Hematopoietic multipotent progenitor cell (in vitro differentiated cells): ENCODE results near the gene MAPK10. TPM values are rescaled to one million over a fixed set of nuclear protein-coding genes. Genes with fewer than 3 reads are reported as not detected.
"Not testable (repeated sequence)": the region's sequence is repeated elsewhere in the genome, so short reads cannot be mapped to it uniquely, and the experiment has no call there.

Experiments used
- DNase-seq, 3 donors: peaks; one replicate each; pipeline ENCODE4 v3.0.0-alpha.2; 2011 to 2015; ENCODE audit warnings: low read depth in 2 of 3, low spot score in 2 of 3
- total RNA-seq: library from RNA; depleted of rRNA; stranded (reverse); fragments of >200 nt; gene quantifications from one replicate; pipeline ENCODE4 v1.2.3, GENCODE V29; 2012

The MAPK10 gene
- total RNA-seq, 1 donor, result 0.54 TPM

DNA sequence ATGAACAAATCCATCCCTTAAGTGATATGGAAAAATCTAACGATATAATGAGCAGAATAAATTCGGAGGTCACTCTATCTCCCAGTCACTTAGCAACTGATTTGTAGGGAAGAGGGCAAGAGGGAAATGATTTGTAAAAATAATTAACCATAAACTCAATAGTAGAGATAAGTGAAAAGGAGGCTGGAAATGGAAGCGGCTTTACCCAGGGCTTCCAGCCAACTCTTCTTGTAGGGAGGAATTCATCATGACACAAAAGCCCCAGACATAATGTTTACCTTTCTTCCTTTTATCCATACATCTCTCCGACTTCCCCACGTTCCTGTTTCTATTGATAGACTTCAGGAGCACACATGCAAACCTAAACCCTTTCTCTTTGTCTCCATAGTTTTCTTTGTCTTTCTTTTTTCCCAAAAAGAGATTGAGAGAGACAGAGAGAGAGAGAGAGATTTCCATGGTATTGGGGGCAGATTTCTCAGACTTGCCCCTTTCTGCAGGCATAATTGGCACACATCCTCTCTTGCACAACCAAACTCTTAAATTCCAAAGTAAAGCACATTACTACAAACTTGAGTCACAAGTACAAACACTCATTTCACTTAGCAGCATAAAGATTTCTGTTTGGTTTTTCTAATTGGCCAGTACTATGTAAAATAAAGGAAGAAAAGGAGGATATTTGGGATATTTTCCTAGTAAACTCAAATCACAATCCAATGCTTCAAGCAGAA is 140.9 kb downstream of the MAPK10 start:
- no peak for DNase-seq

DNA sequence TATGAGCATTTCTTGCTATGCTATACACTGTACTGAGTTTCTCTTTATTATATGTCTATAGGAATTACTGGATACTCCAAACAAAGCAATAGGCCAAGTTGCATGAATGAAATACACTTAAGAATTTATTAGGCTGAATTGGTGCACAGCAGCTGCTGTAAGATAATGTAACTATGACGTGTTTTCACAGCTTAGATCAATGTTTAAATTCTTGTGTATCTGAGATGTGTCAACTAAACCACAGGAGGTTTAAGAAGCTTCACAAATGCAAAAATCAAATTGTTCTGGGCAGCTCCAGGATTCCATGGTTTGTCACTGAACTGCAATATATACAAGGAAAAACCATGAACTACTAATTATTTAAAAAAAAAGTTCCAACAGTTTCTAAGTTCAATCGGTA is 156.7 kb downstream of the MAPK10 start:
- DNase-seq, result no peak

DNA sequence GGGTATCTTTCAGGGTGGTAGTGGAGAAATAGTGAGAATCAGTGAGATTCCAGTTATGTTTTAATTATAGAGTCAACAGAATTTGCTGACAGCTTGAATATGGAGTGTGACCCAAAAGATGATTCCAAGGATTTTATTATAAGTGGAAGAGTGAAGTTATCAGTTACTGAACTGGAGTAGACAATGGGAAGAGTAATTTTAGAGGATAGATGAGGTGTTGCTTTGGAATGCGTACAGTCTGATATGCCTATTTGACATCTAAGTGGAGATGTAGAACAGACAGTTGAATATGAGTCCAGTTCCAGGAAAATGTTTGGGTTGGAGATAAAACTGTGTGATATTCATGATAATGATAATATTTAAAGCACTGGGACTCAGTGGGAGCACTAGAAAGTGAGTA is 174.2 kb downstream of the MAPK10 start:
- DNase-seq, result no peak

DNA sequence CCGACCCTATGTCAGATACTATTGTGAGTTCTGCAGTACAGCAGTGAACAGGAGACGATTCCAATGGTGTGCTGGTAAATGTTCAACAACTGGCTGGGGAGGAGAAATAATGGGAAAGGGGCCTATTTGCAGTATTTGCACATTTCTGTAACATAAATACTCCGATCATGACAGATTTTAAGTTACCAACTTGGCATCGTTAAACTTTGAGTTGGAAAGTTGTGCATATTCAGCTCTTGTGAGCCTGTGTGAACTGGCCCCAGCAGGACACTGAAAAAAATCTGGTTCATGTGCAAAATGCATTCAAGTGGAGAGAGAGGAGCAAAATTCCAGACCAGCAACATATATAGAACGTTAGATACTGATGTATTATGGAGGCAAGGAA is 175.0 kb downstream of the MAPK10 start:
- no peak for DNase-seq

DNA sequence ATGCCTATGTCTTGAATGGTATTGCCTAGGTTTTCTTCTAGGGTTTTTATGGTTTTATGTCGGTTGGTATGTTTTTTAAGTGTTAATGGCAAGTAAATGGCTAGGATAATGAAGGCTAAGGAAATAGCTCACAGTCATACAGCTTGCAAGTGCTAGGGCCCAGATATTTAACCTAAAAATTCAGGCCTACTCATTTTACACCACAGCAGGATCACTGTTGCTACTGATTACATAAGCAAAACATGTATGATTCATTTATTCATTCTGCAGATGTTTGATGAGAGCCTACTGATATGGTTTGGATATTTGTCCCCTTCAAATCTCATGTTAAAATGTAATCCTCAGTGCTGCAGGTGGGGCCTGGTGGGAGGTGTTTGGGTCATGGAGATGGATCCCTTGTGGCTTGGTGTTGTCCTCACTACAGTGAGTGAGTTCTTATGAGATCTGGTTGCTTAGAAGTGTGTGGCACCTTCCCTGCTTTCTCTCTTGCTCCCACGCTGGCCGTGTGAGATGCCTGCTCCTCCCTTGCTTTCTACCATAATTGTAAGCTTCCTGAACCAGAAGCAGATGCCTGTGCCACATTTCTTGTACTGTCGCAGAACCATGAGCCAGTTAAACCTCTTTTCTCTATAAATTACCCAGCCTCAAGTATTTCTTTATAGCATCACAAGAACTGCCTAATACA is 175.5 kb downstream of the MAPK10 start:
- no peak for DNase-seq

DNA sequence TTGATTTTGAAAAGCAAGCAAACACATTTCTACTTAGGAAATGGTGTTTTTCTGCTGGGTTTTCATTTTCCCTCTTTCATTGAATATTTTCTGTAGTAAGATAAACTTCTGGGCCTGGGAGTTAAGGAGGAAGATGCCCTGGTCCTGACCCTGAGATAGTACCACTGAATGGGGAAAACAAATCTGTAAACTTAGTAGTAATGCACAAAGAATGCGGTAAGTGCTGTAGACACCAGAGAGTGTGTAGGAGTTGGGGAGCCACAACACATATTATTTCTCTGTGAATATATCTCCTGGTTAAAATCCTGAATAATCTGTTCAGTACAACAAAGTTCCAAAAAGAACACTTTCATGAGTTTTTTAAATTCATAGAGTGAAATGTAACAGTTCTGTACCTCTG is 178.3 kb downstream of the MAPK10 start:
- no peak for DNase-seq

DNA sequence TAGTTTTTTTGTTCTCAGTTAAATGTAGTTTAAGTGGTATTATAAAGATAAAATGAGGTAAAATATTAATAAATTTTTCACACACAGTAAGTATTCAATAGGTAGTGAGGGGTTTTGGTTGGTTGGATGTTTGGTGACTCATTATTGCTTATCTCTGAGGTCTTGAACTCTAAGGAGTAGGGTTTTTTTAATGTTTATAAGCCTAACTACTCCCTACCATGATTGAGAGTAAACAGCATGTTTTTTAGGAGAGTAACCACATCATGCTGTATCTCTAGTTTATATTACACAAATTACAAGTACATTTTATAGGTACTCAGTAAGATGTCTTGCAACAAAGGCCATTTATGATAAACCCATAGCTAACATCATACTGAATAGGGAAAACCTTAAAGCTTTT is 181.6 kb downstream of the MAPK10 start:
- DNase-seq, result no peak

DNA sequence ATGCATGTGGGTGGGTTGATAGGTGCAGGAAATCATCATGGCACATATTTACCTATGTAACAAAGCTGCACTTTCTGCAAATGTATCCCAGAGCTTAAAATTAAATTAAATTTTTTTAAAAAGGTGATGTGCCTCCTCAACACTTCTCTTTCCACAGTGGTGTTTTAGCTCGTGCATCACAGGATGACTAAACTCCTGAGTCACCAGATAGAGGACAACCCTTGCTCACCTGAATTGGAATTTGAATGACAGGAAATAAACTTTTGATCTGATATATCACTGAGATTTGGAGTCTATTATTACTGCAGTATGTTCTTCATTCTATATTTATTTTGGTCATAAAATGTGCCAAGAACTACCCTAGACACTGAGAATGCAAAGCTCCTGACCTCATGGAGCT is 185.3 kb downstream of the MAPK10 start:
- DNase-seq, result no peak

DNA sequence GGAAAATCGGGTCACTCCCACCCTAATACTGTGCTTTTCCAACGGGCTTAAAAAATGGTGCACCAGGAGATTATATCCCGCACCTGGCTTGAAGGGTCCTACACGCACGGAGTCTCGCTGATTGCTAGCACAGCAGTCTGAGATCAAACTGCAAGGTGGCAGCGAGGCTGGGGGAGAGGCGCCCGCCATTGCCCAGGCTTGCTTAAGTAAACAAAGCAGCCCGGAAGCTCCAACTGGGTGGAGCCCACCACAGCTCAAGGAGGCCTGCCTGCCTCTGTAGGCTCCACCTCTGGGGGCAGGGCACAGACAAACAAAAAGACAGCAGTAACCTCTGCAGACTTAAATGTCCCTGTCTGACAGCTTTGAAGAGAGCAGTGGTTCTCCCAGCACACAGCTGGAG is 191.5 kb downstream of the MAPK10 start:
- not testable (repeated sequence) for DNase-seq

DNA sequence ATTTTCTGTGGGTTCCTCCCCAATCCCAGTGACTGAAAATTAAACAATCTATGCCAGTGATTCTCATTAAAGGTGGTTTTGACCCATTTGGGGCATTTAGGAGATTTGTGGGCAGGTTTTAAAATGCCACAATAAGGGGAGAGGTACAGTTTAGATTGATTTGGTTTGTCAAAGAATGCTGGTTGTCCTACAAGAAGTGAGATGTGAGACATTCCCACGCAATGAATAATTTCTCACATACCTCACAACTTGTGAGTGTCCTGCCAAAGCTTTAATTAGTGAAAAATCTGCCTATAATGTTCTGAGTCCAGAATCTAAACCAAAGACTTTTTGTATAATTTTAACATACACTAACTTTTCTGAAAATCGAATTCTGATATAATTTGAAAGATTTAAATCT is 199.4 kb downstream of the MAPK10 start:
- no peak for DNase-seq

DNA sequence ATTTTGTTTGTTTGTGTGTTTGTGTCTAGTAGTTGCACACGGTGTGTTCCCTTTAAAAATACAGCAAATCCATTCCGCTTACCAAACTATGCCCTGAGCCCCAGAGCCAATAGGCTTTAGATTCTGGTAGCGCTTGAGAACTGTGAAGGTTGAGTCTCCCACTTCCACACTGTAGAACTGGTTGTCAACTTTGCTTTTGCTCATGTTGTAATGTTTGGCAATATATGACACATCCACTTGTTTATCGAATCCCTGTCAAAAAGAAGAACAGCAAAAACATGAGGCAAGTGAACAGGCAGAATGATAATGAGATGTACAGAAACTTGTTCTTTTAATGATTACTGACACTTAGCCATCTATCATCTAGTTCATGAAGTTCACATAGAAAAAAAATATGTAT is 200.6 kb downstream of the MAPK10 start:
- no peak for DNase-seq

DNA sequence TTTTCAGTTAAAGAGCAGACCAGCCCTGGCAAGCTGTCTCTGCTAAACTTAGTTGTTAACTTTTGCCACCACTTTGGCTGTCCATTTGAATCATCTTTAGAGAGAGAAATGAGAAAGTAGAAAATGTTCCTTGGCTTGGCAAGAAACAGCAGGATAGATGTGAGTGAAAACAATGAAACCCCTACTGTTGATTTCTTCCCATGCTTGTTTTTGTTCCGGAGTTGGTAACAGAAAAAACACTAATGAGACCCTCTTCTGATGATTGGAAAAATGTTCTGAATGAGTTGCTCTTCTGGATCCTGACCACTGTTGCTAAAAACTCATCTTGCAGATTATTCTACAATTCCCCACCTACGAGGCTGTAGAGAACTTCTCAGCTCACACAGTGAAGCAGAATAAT is 203.3 kb downstream of the MAPK10 start:
- no peak for DNase-seq

DNA sequence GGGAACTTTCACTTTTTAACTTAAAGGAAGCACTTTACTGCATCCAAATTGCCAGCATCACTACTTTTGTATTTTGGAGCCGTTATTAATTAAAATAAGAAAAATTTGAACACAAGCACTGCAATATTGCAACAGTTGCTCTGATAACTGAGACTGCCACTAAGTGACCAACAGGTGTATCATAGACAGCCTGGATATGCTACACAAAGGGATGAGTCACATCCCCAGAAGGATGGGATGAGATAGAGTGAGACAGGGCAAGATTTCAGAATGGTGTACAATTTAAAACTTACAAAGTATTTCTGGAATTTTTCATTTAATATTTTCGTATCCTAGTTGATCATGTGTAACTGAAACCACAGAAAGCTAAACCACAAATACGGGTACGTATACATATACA is 204.1 kb downstream of the MAPK10 start:
- no peak for DNase-seq

DNA sequence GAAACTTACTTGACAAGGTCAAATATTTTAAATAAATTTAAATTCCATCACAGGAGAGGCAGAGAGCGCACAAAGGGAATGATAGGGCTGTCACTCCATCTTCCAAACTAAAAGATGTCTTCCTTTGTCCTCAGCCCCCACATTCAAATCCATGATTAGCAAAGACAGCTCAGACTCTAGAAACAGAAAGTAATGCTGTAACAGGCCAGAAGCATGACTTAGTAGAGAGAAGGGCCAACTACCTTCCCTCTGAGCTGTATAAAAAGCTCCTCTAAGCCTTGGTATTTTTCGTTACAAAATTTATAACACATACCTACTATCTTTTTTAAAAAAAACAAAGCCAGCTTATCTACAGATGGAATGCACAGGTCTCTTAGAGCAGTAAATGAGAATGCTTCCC is 207.4 kb downstream of the MAPK10 start:
- no peak for DNase-seq

DNA sequence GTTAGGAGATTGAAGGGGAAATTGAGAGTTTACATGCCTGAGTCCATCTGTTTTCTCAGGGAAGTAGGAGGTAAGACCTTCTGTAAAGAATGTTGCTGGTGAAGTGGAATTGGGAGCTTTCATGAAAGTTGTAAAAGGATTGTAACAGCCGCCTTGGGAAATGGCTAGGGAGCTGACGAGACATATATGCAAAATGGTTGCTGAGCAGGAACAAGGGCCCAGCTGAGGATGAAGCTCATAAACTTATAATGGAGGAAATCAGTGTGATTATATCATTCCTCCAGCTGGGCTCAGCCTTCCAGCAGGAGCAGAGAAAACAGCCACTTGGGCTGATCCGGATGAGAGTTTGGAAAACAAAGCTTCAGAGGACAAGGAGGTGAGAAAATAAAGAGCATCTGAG is 208.7 kb downstream of the MAPK10 start:
- no peak for DNase-seq

DNA sequence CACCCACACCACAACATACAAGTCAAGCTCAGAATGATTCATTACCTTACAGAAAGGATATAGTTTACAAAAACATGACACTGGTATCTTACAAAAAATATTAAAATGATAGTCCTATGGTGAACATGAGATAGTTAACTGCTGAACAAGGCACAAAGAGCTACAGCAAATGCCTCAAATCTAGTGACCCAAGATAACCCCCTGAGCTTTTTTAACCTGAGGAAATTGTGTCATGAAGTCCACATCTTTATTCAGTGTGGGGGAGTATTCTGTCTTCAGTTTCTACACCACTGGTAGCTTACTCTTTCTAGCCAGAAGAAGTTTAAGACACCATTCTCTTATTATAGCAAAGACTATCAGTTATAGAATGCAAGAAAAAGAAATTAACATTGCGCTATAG is 218.7 kb downstream of the MAPK10 start:
- no peak for DNase-seq

DNA sequence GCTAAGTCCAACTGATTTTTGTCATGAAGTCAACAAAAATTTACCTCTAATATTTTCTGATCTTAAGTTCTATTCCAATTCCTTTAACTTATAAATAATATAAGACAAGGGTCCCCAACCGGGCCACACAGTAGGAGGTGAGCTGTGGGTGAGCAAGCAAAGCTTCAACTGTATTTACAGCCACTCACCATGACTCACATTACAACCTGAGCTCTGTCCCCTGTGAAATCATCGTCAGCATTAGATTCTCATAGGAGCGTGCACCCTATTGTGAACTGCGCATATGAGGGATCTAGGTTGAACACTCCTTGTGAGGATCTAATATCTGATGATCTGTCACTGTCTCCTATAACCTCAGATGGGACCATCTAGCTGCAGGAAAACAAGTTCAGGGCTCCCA is 227.4 kb downstream of the MAPK10 start:
- no peak for DNase-seq

DNA sequence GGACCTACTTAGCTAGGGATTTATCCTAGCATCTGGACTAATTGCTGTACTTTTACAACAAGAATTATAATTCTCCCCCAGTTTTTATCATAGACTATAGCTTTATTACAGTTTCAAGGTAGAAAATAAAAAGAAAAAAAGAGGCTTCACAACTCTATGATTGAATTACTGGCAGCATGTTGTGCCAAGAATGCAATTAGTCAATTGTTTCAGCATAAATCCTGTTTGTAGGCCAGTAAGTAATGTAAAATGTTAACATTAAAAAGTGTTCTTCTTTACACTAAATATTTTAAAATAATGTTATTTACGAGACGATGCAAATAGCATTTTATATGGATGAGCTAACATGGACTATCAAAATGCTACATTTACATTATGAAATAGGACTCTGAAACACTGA is 228.4 kb downstream of the MAPK10 start:
- DNase-seq, result no peak

DNA sequence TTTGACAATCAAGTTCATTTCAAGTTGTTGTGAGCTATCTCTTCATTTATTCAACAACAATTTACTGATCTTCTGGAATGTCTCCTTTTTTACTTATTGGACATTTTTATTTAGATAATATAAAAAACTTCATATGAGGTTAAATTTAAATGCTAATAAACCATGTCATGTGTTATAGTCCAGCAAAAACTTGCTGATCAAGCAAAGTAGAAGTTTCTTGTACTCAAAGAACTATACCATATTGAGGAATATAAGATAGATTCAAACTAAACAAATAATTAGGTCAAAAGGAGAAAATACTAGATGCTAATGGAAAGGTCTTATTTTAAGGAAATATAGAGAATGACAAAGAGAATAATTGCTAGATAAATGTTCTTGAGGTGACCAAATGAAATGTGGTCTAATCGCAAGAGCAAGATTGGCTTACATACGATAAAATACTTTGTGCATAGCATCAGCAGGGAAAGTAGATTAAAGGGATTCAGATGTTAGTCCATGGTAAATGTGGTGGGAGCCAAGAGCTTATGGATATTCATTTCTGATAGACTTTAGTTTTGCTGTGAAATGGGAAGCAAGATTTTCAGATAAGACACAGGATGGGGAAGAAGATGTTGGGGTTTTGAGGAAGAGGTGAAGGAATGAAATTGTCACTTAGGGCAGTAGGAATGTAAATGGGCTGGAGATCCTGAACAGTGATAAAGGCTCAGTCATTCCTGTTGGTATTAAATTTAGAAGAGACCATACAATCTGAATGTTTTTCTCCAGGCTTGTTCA is 229.5 kb downstream of the MAPK10 start:
- no peak for DNase-seq

DNA sequence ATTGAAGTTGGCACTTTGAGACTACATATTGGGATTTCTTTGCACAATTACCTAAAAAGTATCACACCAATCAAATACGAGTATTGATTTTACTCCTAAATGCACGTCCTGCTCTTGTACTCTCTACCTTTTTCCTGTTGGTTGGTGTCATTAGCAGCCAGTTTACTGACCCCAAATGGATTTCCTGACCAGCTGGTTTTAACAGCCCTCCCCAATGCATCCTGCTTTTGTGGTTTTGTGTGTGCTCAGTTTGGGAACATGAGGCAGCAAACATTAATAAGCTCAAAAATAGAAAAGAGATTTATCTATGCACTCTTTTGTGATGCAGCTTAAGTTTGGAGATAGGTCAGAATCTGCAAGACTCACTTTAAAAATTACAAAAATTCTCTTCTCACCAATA is 230.3 kb downstream of the MAPK10 start:
- DNase-seq, result peak in 1 of 3 donors; percentile 2

DNA sequence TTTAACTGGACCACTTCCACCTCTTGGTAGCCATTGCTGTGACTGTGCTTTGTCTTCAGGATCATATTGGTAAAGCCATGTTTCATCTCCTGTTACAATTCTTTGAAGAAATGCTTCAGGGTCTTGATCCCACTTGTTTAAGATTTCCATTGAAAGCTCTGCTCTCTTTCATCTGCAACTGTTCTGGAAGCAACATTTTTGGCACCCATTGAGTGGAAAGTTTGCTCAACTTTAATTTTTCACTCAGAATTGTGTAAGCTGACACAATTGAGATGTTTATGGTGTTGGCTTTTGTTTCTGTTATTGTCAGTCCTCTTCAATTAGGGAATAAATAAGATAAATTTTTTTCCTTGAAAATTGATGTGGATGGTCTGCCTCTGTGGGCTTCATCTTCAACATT is 237.4 kb downstream of the MAPK10 start:
- DNase-seq, result no peak

DNA sequence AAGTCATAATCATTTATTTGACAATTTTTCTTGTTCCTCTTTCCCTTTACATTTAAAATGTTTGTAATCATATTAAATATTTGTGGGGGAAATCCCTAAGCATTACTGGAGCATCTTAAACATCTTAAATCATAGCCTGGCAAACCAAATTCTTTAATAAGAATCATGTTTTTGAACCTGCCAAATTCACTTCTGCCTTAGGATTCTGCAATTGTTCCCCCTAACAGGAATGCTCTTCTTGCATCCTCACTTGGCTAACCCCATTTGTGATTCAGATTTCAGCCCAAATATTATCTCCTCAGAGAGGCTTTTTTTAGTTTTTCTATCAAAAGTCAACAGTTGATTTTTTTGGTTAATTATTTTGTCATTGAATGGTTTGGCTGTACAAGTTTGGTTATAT is 241.1 kb downstream of the MAPK10 start:
- DNase-seq, result no peak
